GM21367 (cell line): ENCODE results near the gene GNB1.

Source experiments
- ATAC-seq: cut with Tn5 transposase; IDR thresholded peaks from one replicate; pipeline ENCODE4 v1.9.1; 2021; ENCODE audit not compliant: unreplicated experiment

GNB1 gene

GRCh38 chr1:1832820-1833219 is 58.1 kb downstream of the GNB1 start:
- no peak for ATAC-seq

DNA sequence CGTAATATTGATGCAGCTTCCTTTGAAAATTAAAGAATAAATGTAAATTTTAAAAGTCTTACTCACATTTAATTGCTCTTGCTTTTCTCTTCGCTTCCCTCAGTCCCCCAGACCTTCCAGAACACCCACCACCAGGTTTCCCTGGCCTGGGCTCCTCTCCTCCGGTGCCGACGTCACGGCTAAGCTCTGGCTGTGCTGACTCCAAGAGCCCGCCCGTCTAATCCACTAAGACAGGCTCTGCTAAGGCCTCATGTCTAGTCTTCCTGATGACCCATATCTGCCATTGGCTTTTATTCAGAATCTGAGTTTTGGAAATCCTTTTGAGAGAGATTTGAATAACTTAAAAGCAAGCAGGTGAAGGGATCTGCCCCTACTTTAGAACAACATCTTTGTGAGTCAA is 58.7 kb downstream of the GNB1 start:
- ATAC-seq = no peak

DNA sequence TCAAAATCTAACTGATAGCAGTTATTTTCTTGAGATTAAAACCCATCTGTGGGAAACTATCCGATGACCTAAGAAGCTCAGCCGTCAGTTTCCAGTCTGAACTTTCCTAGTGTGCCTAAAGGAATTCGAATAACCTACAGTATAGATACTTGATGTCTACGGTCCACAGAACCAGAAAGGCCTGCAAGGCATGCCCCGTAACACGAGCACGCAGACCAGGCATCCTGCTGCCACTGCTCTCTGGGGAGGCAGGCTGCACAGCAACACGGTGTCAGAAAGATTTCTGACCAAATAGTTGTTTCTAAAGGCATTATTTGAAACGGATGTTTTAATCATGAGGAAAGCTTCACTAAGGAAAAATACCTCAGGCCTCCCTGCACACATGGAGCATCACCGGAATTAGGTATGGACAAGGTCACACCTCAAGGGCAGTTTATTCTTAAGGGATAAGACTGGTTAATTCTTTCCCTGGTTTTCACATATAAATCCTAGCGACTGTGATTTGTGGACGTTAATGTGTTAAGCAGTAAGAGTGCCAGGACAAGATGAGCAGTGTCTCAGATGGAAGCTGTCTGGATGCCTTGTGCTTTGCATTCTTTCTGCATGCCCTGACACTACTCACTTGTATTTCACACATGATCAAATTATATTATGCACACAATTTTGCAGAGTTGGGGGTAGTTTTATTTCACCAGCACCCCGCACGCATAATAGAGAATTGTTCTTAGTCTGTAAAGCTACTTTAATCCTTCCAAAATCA is 63.6 kb downstream of the GNB1 start:
- no peak for ATAC-seq

DNA sequence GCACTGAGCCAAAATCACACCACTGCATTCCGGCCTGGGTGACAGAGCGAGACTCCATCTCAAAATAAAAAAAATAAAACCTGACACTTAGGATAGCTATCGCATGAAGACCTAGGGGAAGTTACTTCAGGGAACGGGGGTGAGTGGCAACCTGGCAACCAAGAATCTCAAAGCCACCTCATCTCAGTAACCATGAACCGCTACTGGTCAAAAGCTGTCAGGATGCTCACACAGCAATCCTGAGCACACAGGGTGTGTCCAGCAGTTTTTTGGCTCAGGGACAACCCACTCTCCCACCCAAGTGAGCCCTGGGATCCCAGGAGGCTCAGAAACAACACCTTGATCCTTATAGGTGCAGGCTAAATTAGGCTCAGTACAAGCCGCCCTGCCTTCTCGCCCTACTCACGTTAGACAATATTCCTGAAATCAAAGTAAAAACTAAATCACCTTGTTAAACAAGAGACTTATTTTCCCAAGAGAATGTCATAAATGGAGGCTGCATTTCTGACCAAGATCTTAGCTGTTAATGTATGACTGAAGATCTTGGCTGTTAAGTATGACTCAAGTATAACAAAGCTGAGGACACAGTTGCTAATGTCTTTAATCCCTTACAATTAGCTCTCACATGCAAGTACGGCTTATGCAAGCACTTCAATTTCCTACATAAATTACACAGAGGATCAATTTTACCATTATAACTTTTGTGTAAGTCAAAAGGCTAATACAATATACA is 64.4 kb downstream of the GNB1 start:
- no peak for ATAC-seq

GRCh38 chr1:1825217-1825616 is 65.7 kb downstream of the GNB1 start:
- no peak for ATAC-seq

- ATAC-seq = no peak
These were observed 71.1 kb downstream of the GNB1 start for GRCh38 chr1:1819762-1820161.

- ATAC-seq = no peak
These were observed 73.7 kb downstream of the GNB1 start for GRCh38 chr1:1817221-1817620.

- no peak for ATAC-seq
These were observed 75.1 kb downstream of the GNB1 start for GRCh38 chr1:1815606-1816281.

- ATAC-seq = no peak
These were observed 81.4 kb downstream of the GNB1 start for GRCh38 chr1:1809489-1809888.

DNA sequence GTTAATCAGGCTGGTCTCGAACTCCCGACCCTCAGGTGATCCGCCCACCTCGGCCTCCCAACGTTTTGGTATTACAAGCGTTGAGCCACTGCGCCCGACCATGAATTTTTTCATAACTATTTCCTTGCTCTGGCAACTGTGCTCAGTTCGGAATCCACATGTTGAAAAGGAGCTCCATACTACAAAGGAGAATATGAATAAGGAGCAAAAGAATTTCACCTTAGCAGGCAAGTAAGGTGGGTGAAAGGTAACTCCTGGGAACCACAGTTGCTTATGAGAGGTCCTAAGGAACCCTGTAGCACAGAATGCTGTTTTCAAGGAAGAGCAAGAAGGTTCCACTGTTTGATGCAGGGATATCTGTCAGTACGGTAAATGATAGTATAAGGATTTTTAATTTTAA is 82.7 kb downstream of the GNB1 start:
- no peak for ATAC-seq

DNA sequence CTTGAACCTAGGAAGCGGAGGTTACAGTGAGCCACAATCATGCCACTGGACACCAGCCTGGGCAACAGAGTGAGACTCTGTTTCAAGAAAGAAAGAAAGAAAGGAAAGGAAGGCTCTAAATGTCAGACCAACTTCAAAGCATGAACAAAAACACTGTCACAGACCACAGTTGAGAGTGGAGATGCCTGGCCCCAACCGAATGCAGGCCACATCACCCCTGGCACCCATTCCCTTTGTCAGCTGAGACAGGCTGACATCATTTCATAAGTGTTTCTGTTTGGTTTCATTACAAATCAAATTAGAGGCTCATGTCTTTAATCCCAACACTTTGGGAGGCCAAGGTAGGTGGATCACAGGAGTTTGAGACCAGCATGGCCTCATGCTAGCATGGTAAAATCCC is 84.0 kb downstream of the GNB1 start:
- ATAC-seq = no peak

- no peak for ATAC-seq
These were observed 86.6 kb downstream of the GNB1 start for GRCh38 chr1:1804301-1804700.

DNA sequence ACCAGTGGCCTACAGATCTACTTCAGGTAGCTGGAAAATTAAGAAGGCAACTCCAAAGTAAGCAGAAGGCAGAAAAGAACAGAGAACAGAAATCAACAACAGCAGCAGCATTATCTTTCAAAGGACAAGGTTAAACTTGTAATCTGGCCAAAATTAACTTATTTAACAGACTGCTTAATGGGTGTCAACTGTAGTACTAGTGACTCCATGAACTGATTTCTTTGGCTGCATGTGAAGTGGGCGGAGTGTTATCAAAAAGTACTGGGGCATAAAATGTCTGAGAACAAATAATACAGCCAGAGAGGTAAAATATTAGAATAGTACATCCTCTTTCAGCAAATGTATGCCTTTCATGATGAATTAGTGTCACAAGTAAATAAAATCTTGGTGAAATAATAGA is 88.0 kb downstream of the GNB1 start:
- no peak for ATAC-seq

GRCh38 chr1:1799716-1800115 is 91.2 kb downstream of the GNB1 start:
- ATAC-seq = peak; percentile 57

DNA sequence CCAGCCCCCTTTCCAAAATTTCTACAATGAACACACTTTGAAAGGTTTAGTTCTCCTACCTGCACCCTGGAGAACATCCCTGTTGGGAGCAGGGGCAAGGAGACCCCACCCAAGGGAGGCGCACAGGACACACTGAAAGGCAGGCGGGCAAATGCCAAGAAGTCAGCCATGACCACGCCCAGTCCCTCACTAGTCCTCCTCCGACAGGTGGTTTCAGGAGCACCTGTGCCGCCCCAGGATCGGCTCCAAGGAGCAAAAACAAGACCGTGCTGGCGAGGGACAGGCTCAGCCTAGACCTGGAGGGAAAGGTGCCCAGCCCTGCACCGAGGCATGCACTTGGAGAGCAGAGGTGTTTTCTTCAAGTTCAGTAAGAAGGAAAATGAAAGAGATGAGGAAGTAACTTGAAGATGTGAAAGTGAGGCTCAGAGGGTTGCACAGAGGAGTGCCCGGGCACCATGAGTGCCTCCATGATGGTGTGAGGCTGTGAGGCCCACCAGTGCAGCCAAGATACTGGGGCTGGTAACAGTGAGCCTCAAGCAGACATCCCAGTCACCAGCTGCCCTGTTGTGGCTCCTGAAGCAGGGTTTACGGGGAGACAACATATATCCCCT is 93.1 kb downstream of the GNB1 start:
- ATAC-seq = no peak

GRCh38 chr1:1796466-1796865 is 94.4 kb downstream of the GNB1 start:
- ATAC-seq = no peak

DNA sequence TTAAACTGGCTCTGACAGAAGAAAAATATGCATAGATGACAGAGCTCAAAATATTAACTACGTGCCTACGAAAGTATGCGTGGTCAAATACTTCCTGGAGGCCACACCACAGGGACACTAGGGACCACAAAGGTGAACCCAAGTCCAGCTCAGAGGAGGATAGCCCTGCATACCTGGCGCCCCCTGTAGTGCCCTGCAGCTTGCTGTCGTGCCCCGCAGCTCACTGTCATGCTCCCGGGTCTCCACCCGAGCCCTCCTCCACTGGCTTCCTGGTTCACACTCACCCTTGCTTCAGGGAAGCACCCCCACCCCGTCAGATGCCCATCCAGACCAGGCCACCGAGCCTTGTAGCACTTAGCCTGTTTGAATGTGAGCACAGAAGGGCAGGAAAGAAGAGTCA is 95.9 kb downstream of the GNB1 start:
- no peak for ATAC-seq

DNA sequence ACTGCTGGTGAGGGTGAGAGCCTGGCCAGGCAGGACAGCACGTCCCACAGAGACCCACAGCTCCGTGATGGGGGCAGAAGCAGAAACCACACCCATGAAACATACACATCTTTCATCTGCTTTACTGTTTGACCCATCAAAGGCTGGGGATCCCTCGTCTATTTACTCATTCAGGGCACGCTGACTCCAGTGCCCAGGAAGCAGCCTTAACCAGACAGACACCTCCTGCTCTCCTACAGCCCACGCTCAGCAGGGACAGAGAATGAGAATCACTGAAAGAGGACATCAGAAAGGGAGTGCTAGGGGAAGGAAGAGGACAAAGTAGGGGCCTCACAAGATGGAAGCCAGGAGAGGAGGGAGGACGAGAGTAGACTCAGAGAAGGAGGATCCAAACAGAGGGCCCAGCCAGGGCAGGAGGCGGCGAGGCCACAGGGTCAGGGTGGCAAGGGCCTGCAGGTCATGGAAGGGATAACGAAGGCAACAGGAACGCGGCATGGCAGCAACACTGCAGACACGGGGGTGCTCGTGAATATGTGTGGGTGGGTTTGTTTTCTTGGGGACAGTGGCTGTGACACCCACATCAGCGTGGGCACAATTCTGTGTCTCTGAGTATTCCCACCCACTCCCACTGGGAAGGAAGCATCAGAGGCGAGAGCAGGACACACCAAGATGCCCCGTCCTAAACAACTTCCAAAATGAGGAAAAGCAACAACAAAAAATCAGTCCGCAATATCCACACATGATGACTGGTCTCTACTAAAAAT is 97.2 kb downstream of the GNB1 start:
- ATAC-seq = no peak

DNA sequence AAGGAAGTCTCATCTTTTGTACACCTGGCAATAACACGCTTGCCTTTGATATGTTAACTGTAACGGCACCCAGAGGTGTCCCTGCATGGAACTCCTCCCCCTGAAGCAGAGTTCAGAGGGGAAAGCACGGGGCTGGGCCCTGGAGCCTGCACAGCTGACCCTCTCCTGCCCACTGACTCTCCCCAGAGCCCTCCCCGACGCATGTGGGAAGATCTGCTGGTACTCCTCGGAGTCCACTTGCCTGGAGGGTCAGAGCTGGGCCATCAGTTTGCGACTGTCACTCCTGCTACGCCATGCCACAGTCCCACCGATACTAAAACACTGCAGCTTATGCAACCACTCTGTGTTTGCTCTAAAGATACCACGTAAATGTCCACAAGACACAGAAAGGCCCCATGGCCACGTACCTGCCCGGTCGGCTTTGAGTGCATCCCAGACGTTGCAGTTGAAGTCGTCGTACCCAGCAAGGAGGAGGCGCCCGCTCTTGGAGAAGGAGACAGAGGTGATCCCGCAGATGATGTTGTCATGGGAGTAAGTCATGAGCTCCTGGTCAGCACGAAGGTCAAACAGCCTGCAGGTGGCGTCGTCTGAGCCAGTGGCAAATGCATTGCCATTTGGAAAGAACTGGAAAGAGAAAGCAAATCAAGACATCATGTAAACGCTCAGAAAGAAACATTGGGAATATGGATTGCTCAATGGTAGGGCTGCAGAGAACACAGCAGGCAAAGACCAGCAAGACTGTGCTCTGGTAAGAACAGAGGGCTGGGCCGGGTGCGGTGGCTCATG is 102.0 kb downstream of the GNB1 start:
- ATAC-seq = no peak

- no peak for ATAC-seq
These were observed 102.8 kb downstream of the GNB1 start for GRCh38 chr1:1788136-1788535.
